GM21360 (cell line): Measurements from ENCODE around the gene DUSP22.

Experiments
- ATAC-seq: cut with Tn5 transposase; IDR thresholded peaks from one replicate; pipeline ENCODE4 v1.9.1; 2021; ENCODE audit warnings: mild to moderate bottlenecking, moderate library complexity; ENCODE audit not compliant: unreplicated experiment

Gene DUSP22

GRCh38 chr6:349491-349921, 57.2 kb downstream of the DUSP22 start:
- ATAC-seq, result no peak

- no peak for ATAC-seq
These were observed 58.1 kb downstream of the DUSP22 start for GRCh38 chr6:350371-350770.

- ATAC-seq, result no peak
These were observed 59.0 kb downstream of the DUSP22 start for GRCh38 chr6:351011-351866.

GRCh38 chr6:351867-352289, 59.6 kb downstream of the DUSP22 start:
- no peak for ATAC-seq

GRCh38 chr6:352474-352873, 60.2 kb downstream of the DUSP22 start:
- no peak for ATAC-seq

- ATAC-seq, result no peak
These were observed 60.7 kb downstream of the DUSP22 start for GRCh38 chr6:352896-353470.

GRCh38 chr6:353642-354614, 61.6 kb downstream of the DUSP22 start:
- ATAC-seq, result no peak

GRCh38 chr6:354631-355280, 62.5 kb downstream of the DUSP22 start:
- no peak for ATAC-seq

GRCh38 chr6:355373-356208, 63.3 kb downstream of the DUSP22 start:
- no peak for ATAC-seq

GRCh38 chr6:356828-357251, 64.6 kb downstream of the DUSP22 start:
- peak; percentile 40 for ATAC-seq

GRCh38 chr6:357261-357790, 65.0 kb downstream of the DUSP22 start:
- ATAC-seq, result no peak

GRCh38 chr6:357791-358341, 65.6 kb downstream of the DUSP22 start:
- ATAC-seq, result no peak

GRCh38 chr6:358432-358831, 66.1 kb downstream of the DUSP22 start:
- no peak for ATAC-seq

- ATAC-seq, result no peak
These were observed 66.6 kb downstream of the DUSP22 start for GRCh38 chr6:358847-359246.

- no peak for ATAC-seq
These were observed 67.2 kb downstream of the DUSP22 start for GRCh38 chr6:359261-360035.

GRCh38 chr6:360349-360748, 68.1 kb downstream of the DUSP22 start:
- ATAC-seq, result no peak

GRCh38 chr6:360764-361373, 68.6 kb downstream of the DUSP22 start:
- ATAC-seq, result no peak
